NT2/D1 (cell line): Measurements from ENCODE around the gene LRMDA.

Source experiments
- DNase-seq: peaks from one replicate; pipeline ENCODE4 v3.0.0-alpha.2; 2011; ENCODE audit warnings: low read depth, low spot score
- H3K27me3 ChIP-seq: 2 replicates; pipeline ENCODE4 v1.6.0; 2011; ENCODE audit warnings: mild to moderate bottlenecking; ENCODE audit not compliant: insufficient read length, insufficient read depth
- H3K36me3 ChIP-seq: 2 replicates; pipeline ENCODE4 v1.6.1; 2011; ENCODE audit warnings: mild to moderate bottlenecking, low read length, mixed read lengths; ENCODE audit not compliant: insufficient read depth, insufficient read length
- H3K4me1 ChIP-seq: 2 replicates; pipeline ENCODE4 v1.5.1; 2011; ENCODE audit not compliant: insufficient read depth, insufficient read length
- H3K4me3 ChIP-seq: 2 replicates; pipeline ENCODE4 v1.5.1; 2011; ENCODE audit warnings: low read depth; ENCODE audit not compliant: insufficient read length
- H3K9ac ChIP-seq: 2 replicates; pipeline ENCODE4 v1.6.0; 2011; ENCODE audit warnings: low read depth; ENCODE audit not compliant: insufficient read length
- H3K9me3 ChIP-seq: 2 replicates; pipeline ENCODE4 v1.5.1; 2011; ENCODE audit warnings: mild to moderate bottlenecking, low read length; ENCODE audit not compliant: insufficient read depth
- SUZ12 ChIP-seq: IDR thresholded peaks from 2 replicates; pipeline ENCODE4 v1.6.1; 2011; ENCODE audit not compliant: insufficient read length, insufficient read depth; ENCODE audit errors: extremely low read depth
- YY1 ChIP-seq: IDR thresholded peaks from 2 replicates; pipeline ENCODE4 v1.6.1; 2011; ENCODE audit not compliant: insufficient read length, insufficient read depth
- ZNF274 ChIP-seq: IDR thresholded peaks from 2 replicates; pipeline ENCODE4 v1.6.1; 2011; ENCODE audit warnings: mild to moderate bottlenecking, low read depth, low read length

Gene LRMDA

GRCh38 chr10:75935650-75936400, 504.4 kb downstream of the LRMDA start:
- Histone ChIP-seq H3K9ac (no peak overlapping the region), H3K4me1 (no peaks in the 10 kb centered on the region), H3K4me3 (no peak overlapping the region), H3K36me3 (no peaks in the 10 kb centered on the region), H3K27me3 (no peaks in the 10 kb centered on the region), H3K9me3 (no peaks in the 10 kb centered on the region)
- TF ChIP-seq ZNF274 (no peak), YY1 (no peak), SUZ12 (no peak)
- DNase-seq: no peak

- H3K9ac ChIP-seq: no peak overlapping the region
- no peaks in the 10 kb centered on the region for H3K27me3 ChIP-seq
- H3K9me3 ChIP-seq: no peaks in the 10 kb centered on the region
- no peaks in the 10 kb centered on the region for H3K36me3 ChIP-seq
- no peaks in the 10 kb centered on the region for H3K4me1 ChIP-seq
- TF ChIP-seq SUZ12: no peak
- TF ChIP-seq ZNF274: no peak
- TF ChIP-seq YY1: no peak
- H3K4me3 ChIP-seq: no peak overlapping the region
- no peak for DNase-seq
Measured at GRCh38 chr10:75936841-75937240, 505.4 kb downstream of the LRMDA start.

- H3K4me1 ChIP-seq: no peaks in the 10 kb centered on the region
- TF ChIP-seq SUZ12 (no peak), ZNF274 (no peak), YY1 (no peak)
- no peak overlapping the region for H3K4me3 ChIP-seq
- no peaks in the 10 kb centered on the region for H3K27me3 ChIP-seq
- no peak for DNase-seq
- no peak overlapping the region for H3K9ac ChIP-seq
- no peaks in the 10 kb centered on the region for H3K9me3 ChIP-seq
- H3K36me3 ChIP-seq: no peaks in the 10 kb centered on the region
Measured at GRCh38 chr10:75937823-75938222, 506.4 kb downstream of the LRMDA start.

- no peak for TF ChIP-seq YY1
- no peak for TF ChIP-seq SUZ12
- TF ChIP-seq ZNF274: no peak
- no peaks in the 10 kb centered on the region for H3K27me3 ChIP-seq
Measured at GRCh38 chr10:75938380-75939122, 507.1 kb downstream of the LRMDA start.

GRCh38 chr10:75939541-75939940, 508.1 kb downstream of the LRMDA start:
- H3K4me3 ChIP-seq: no peak overlapping the region
- H3K36me3 ChIP-seq: no peaks in the 10 kb centered on the region
- no peaks in the 10 kb centered on the region for H3K4me1 ChIP-seq
- H3K27me3 ChIP-seq: no peaks in the 10 kb centered on the region
- H3K9me3 ChIP-seq: no peaks in the 10 kb centered on the region
- TF ChIP-seq YY1 (no peak), ZNF274 (no peak), SUZ12 (no peak)
- no peak overlapping the region for H3K9ac ChIP-seq
- no peak for DNase-seq

More at GRCh38 chr10:75938380-75939122, 507.1 kb downstream of the LRMDA start:
- no peak for DNase-seq
- Histone ChIP-seq H3K36me3 (no peaks in the 10 kb centered on the region), H3K9ac (no peak overlapping the region), H3K9me3 (no peaks in the 10 kb centered on the region), H3K4me1 (no peaks in the 10 kb centered on the region), H3K4me3 (no peak overlapping the region)

- TF ChIP-seq SUZ12 (no peak), ZNF274 (no peak), YY1 (no peak)
- H3K9ac ChIP-seq: no peak overlapping the region
Measured at GRCh38 chr10:75940742-75941141, 509.3 kb downstream of the LRMDA start.

GRCh38 chr10:75941223-75941801, 509.9 kb downstream of the LRMDA start:
- no peak overlapping the region for H3K9ac ChIP-seq
- no peaks in the 10 kb centered on the region for H3K36me3 ChIP-seq
- H3K27me3 ChIP-seq: no peaks in the 10 kb centered on the region
- H3K4me1 ChIP-seq: no peaks in the 10 kb centered on the region
- DNase-seq: no peak
- no peak for TF ChIP-seq YY1
- TF ChIP-seq ZNF274: no peak
- no peak for TF ChIP-seq SUZ12
- no peak overlapping the region for H3K4me3 ChIP-seq
- H3K9me3 ChIP-seq: no peaks in the 10 kb centered on the region

More at GRCh38 chr10:75940742-75941141, 509.3 kb downstream of the LRMDA start:
- Histone ChIP-seq H3K9me3 (no peaks in the 10 kb centered on the region), H3K36me3 (no peaks in the 10 kb centered on the region), H3K4me1 (no peaks in the 10 kb centered on the region), H3K27me3 (no peaks in the 10 kb centered on the region), H3K4me3 (no peak overlapping the region)
- DNase-seq: no peak
